Thyroid gland (tissue), 4 donors: ENCODE data around the gene AMER2. TPM values are rescaled to one million over a fixed set of nuclear protein-coding genes. Genes with fewer than 3 reads are reported as not detected.

Source experiments
- DNase-seq, 2 donors: peaks; one replicate each; pipeline ENCODE4 v3.0.0-alpha.2; 2019
- H3K27ac ChIP-seq, 3 donors: fragments of 200-600 bp; sonication (generic); 1 replicate in 2 of 3; 2 replicates in 1 of 3; pipeline ENCODE4 v1.5.1; 2016 to 2019; ENCODE audit warnings: mild to moderate bottlenecking in 1 of 3, moderate library complexity in 1 of 3
- H3K27me3 ChIP-seq: fragments of 200-600 bp; sonication (generic); one replicate; pipeline ENCODE4 v1.5.1; 2019
- H3K36me3 ChIP-seq, 2 donors: fragments of 200-600 bp; sonication (generic); one replicate each; pipeline ENCODE4 v1.5.1; 2016 to 2019
- H3K4me1 ChIP-seq, 2 donors: fragments of 200-600 bp; sonication (generic); one replicate each; pipeline ENCODE4 v1.5.1; 2017 to 2019
- H3K4me3 ChIP-seq, 3 donors: fragments of 200-600 bp; sonication (generic); replicated peaks in 1 of 3; 1 replicate in 2 of 3; 2 replicates in 1 of 3; pipeline ENCODE4 v1.5.1; 2016; ENCODE audit warnings: mild to moderate bottlenecking in 1 of 3
- H3K9me3 ChIP-seq: fragments of 200-600 bp; sonication (generic); one replicate; pipeline ENCODE4 v1.5.1; 2017
- POLR2A ChIP-seq, 2 donors: fragments of 450-650 bp; IDR thresholded peaks; one replicate each; pipeline ENCODE4 v1.6.1; 2017; ENCODE audit warnings: antibody characterized with exemption in 2 of 2, mild to moderate bottlenecking in 2 of 2, moderate library complexity in 1 of 2
- WGBS, 2 donors: methylation state at CpG; one replicate each; pipeline ENCODE4 v1.1.5; 2017; 5-methylcytosine and 5-hydroxymethylcytosine counted together
- intact Hi-C: fragments of 100-400 bp; cut with DNase I; formaldehyde crosslinking; loops from one replicate; pipeline ENCODE4 v1.15.1; 2023
- total RNA-seq, 4 donors: library from RNA; depleted of rRNA; stranded (reverse); fragments of >200 nt; gene quantifications; one replicate each; pipeline ENCODE4 v1.2.3, GENCODE V29; 2016
- TF ChIP-seq, protein P1 (sequence below), 6 experiments: fragments of 200-600 bp in 3 of 6; fragments of 450-650 bp in 3 of 6; sonication (generic) in 3 of 6; IDR thresholded peaks; one replicate each; pipeline ENCODE4 v1.5.1; 2016 to 2019; ENCODE audit warnings: antibody characterized with exemption in 6 of 6, mild to moderate bottlenecking in 2 of 6, inconsistent platforms in 1 of 6, moderate library complexity in 1 of 6

The AMER2 gene
- total RNA-seq, 4 donors from 2014 or later, result under 0.01 TPM; not detected in 2

DNA sequence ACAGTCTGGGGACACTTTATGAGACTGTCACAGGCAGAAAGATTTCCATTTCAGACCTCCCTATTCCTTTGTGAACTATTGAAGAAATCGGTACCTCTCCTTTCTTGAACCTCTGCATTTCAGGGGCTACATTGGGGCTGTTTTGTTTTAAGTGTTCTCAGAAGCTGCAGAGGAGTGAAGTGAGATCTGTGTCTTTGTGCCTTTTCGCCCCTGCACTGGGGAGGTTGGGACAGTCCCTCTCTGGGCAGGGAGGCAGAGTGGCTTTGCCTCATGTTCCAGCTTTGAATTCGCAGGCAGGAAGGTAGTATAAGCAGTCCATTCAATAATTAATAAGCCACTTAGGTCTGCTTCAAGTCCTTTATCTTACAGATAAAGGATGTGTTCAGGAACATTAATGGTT lies 9.5 kb upstream of the AMER2 start:
- H3K4me1 ChIP-seq, result no peaks in the 10 kb centered on the region
- intact Hi-C loops, result no loop called here
- H3K9me3 ChIP-seq, result no peaks in the 10 kb centered on the region
- no peaks in the 10 kb centered on the region for H3K27me3 ChIP-seq
- 89 to 93% methylated on average over 3 of the region's 3 CpGs for WGBS, 2 donors
- no peak for DNase-seq
- TF ChIP-seq POLR2A (IDR thresholded peaks at IDR 0.05), result no peak
- TF ChIP-seq, protein P1, sequence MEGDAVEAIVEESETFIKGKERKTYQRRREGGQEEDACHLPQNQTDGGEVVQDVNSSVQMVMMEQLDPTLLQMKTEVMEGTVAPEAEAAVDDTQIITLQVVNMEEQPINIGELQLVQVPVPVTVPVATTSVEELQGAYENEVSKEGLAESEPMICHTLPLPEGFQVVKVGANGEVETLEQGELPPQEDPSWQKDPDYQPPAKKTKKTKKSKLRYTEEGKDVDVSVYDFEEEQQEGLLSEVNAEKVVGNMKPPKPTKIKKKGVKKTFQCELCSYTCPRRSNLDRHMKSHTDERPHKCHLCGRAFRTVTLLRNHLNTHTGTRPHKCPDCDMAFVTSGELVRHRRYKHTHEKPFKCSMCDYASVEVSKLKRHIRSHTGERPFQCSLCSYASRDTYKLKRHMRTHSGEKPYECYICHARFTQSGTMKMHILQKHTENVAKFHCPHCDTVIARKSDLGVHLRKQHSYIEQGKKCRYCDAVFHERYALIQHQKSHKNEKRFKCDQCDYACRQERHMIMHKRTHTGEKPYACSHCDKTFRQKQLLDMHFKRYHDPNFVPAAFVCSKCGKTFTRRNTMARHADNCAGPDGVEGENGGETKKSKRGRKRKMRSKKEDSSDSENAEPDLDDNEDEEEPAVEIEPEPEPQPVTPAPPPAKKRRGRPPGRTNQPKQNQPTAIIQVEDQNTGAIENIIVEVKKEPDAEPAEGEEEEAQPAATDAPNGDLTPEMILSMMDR (IDR thresholded peaks at IDR 0.05), result no peak
- H3K27ac ChIP-seq, result no peak overlapping the region
- no peaks in the 10 kb centered on the region for H3K36me3 ChIP-seq
- H3K4me3 ChIP-seq, result no peak overlapping the region

DNA sequence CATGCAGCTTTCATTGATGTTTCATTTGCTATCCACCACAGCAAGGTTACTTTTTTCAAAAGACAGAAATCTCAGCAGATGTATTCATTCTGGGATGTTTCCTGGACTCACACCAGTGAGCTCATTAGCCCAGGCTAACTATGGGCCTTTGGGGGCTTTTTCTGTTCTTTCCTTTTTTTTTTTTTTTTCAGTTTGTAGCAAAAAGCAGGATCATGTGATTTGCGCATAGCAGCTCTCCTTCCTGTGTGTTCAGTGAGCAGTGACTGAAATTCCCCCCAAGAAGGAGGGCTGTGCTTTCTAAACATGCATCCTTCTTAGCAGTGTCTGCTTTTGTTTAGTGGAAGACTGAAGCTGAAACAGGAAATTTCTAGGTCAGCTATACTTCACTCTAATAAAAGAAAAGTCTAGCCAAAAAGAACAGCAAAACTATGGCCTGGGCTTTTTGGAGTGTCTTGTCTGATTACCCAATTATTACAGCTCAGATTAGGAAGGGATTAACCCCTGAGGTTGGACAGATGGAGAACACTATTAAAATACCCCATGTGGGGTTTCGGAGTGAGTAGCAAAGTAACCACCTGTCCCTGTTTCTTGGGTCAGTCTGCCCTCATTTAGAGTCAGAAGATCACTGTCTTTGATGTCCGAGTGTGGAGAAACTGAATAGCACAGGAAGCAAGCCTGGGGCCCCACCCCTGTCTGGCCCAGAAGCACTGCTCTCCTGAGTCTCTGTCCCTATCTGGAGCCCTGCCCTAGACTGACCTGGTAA lies 8.9 kb upstream of the AMER2 start:
- Histone ChIP-seq H3K9me3 (no peaks in the 10 kb centered on the region), H3K36me3 (no peaks in the 10 kb centered on the region), H3K27me3 (no peaks in the 10 kb centered on the region), H3K4me1 (no peaks in the 10 kb centered on the region), H3K4me3 (no peak overlapping the region), H3K27ac (no peak overlapping the region)
- intact Hi-C loops, result no loop called here
- 57 to 62% methylated on average over 3 of the region's 3 CpGs for WGBS, 2 donors
- no peak for DNase-seq
- TF ChIP-seq, protein P1 (IDR thresholded peaks at IDR 0.05), result no peak
- TF ChIP-seq POLR2A (IDR thresholded peaks at IDR 0.05), result no peak

DNA sequence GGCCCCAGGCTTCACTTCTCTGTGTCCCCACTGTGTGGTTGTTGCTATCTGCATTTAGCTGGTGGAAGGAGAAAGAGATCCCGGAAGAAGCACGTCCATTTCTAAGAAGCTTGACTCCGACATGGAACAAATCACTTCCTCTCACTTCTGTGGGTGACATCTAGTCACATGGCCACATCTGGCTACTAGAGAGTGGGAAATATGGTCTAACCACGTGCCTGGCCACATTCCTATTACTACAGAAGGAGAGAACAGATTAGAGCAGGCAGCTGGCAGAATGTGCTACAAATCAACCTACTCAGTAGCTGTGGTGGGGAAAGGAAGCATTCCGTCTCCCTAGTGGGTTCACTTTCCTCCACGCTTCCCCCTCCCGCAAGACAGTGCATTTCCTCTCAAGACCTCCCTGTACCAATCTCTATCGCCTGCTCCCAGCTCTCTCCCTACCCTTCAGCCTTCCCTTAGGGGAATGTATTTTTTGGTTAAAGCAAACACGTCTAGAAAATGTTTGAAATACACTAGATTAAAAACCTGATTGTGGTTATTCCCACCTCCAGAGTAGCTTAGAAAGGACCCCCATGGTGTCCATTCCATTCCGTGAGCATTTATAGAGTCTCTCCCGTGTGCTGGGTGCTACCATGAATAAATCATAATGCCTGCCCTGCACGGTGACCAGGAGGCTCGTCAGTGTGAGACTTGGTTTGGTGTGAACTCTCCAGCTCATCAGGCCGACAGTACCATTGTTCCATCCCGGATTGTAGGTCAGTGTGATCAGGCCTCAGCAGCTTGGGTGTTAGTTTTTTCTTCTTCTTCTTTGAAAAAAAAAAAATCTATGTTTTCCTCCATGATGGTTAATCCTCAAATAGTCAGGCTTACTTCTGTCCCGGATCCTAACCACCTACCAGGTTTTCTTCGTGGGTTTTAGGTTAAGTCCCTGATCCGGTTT lies 8.0 kb upstream of the AMER2 start:
- TF ChIP-seq, protein P1 (IDR thresholded peaks at IDR 0.05), result no peak
- TF ChIP-seq POLR2A (IDR thresholded peaks at IDR 0.05), result no peak
- whole genome bisulfite sequencing, 2 donors, result 73 to 78% methylated on average over 18 of the region's 18 CpGs
- DNase-seq, result no peak
- H3K4me3 ChIP-seq, result no peak overlapping the region
- no peak overlapping the region for H3K27ac ChIP-seq
- no peaks in the 10 kb centered on the region for H3K4me1 ChIP-seq
- H3K9me3 ChIP-seq, result no peaks in the 10 kb centered on the region
- H3K27me3 ChIP-seq, result no peaks in the 10 kb centered on the region
- intact Hi-C loops, result no loop called here
- no peaks in the 10 kb centered on the region for H3K36me3 ChIP-seq

DNA sequence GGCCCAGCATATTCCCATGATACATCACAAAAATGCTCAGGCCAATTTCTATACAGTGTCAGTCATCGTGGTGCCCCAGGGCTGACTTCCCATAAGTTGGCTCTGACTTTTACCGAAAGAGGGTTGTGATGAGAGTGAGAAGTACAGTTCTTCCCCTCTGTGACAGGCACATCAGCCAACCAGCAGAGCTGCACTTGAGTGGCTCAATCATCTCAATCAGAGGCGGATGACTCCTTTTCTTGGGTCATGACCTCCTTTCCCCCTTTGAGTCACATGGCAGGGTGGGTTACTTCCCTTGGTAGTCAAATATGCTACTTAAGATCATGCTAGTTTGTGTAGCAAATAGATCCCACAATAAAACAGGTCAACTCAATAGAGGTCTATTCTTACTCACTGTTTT lies 6.9 kb upstream of the AMER2 start:
- TF ChIP-seq POLR2A (IDR thresholded peaks at IDR 0.05), result no peak
- TF ChIP-seq, protein P1 (IDR thresholded peaks at IDR 0.05), result no peak
- WGBS, 2 donors, result 82 to 90% methylated on average over 3 of the region's 3 CpGs
- no peaks in the 10 kb centered on the region for H3K4me1 ChIP-seq
- no peaks in the 10 kb centered on the region for H3K9me3 ChIP-seq
- no peak overlapping the region for H3K4me3 ChIP-seq
- no peak for DNase-seq
- H3K27me3 ChIP-seq, result no peaks in the 10 kb centered on the region
- H3K36me3 ChIP-seq, result no peaks in the 10 kb centered on the region
- no peak overlapping the region for H3K27ac ChIP-seq
- intact Hi-C loops, result no loop called here

DNA sequence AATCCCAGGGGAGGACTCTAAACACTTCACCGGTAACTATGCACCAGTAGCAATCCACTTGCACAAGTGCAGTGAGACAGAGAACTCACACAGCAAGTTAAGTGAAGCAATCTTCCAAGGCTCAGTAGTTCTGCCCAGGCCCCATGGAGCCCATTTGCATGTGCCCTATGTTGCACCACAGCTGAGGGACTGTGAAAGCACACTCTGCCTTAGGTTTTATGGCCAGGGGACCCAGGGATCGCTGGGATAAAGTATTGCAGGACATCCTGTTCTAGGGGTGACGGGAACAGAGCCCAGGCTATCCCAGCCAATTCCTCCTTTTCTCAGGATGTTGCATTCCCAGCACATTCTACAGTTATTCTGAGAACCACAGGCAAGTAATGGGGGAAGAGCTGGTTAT lies 6.0 kb upstream of the AMER2 start:
- Histone ChIP-seq H3K36me3 (no peaks in the 10 kb centered on the region), H3K27me3 (no peaks in the 10 kb centered on the region), H3K9me3 (no peaks in the 10 kb centered on the region), H3K4me3 (no peak overlapping the region), H3K4me1 (no peaks in the 10 kb centered on the region), H3K27ac (no peak overlapping the region)
- no peak for TF ChIP-seq POLR2A (IDR thresholded peaks at IDR 0.05)
- TF ChIP-seq, protein P1 (IDR thresholded peaks at IDR 0.05), result no peak
- 64 to 79% methylated on average over 2 to 3 of the region's 3 CpGs for WGBS, 2 donors
- no peak for DNase-seq
- intact Hi-C loops, result no loop called here
